Loucy (cell line): ENCODE results near the gene ZNF808.
"Not testable (repeated sequence)": the region's sequence is repeated elsewhere in the genome, so short reads cannot be mapped to it uniquely, and the experiment has no call there.

ENCODE experiments used
- EZH2phosphoT487 ChIP-seq: fragments of 200-600 bp; IDR thresholded peaks from 2 replicates; pipeline ENCODE4 v1.6.1; 2018; ENCODE audit warnings: antibody characterized with exemption, mild to moderate bottlenecking, moderate library complexity, borderline replicate concordance
- TF ChIP-seq, protein P1 (sequence below): fragments of 200-600 bp; sonication (generic); conservative IDR thresholded peaks from 2 replicates; pipeline ENCODE4 v1.5.1; 2014; ENCODE audit warnings: mild to moderate bottlenecking, antibody characterized with exemption, low read length

- TF ChIP-seq, protein P1, sequence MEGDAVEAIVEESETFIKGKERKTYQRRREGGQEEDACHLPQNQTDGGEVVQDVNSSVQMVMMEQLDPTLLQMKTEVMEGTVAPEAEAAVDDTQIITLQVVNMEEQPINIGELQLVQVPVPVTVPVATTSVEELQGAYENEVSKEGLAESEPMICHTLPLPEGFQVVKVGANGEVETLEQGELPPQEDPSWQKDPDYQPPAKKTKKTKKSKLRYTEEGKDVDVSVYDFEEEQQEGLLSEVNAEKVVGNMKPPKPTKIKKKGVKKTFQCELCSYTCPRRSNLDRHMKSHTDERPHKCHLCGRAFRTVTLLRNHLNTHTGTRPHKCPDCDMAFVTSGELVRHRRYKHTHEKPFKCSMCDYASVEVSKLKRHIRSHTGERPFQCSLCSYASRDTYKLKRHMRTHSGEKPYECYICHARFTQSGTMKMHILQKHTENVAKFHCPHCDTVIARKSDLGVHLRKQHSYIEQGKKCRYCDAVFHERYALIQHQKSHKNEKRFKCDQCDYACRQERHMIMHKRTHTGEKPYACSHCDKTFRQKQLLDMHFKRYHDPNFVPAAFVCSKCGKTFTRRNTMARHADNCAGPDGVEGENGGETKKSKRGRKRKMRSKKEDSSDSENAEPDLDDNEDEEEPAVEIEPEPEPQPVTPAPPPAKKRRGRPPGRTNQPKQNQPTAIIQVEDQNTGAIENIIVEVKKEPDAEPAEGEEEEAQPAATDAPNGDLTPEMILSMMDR = not testable (repeated sequence)
- TF ChIP-seq EZH2phosphoT487 = not testable (repeated sequence)
Observed at GRCh38 chr19:52593441-52593840, 66.0 kb downstream of the ZNF808 start.
